HCT116 (cell line): ENCODE results near the gene LAMB2. TPM values are rescaled to one million over a fixed set of nuclear protein-coding genes. Genes with fewer than 3 reads are reported as not detected.

Experiments
- ATAC-seq: fragments of 200-7000 bp; cut with Tn5 transposase; 2 replicates; pipeline ENCODE4 v1.9.1; 2020; ENCODE audit warnings: mild to moderate bottlenecking, moderate library complexity
- BruUV-seq: library from RNA; stranded (reverse); fragments of 400-500 nt; replicated peaks from 2 replicates; lab custom pipeline; 2021; lab: Mats Ljungman, UMichigan
- CTCF ChIA-PET: fragments of 300-600 bp; sonication (Branson Sonifier 250); formaldehyde crosslinking; loops from one replicate; lab custom pipeline; 2021; ENCODE audit warnings: antibody characterized with exemption; lab: Charles Lee
- POLR2A ChIA-PET: fragments of 300-600, 350-600 bp; sonication (Branson Sonifier 250); formaldehyde crosslinking; loops from one replicate; lab custom pipeline; 2021; ENCODE audit warnings: antibody characterized with exemption; lab: Charles Lee
- RAD21 ChIA-PET, 2 experiments: fragments of 300-600 bp; sonication (Branson Sonifier 250); formaldehyde crosslinking; loops; one replicate each; lab custom pipeline; 2023; ENCODE audit warnings: low total read pairs in 2 of 2; ENCODE audit not compliant: uncharacterized antibody in 2 of 2, unreplicated experiment in 2 of 2, low non-redundant PET in 1 of 2; lab: Charles Lee
- DNase-seq: peaks from one replicate; pipeline ENCODE4 v3.0.0-alpha.2; 2010; ENCODE audit warnings: low read depth, low spot score
- H2AFZ ChIP-seq: fragments of 200-600 bp; shearing (Covaris generic), sonication (generic); 2 replicates; pipeline ENCODE4 v1.6.1; 2017; ENCODE audit warnings: low read depth, mixed run types, mixed read lengths, antibody characterized with exemption, low read length; ENCODE audit not compliant: poor library complexity, severe bottlenecking
- H3K27ac ChIP-seq: 2 replicates; pipeline ENCODE4 v1.5.1; 2012; ENCODE audit warnings: low read depth, low read length
- H3K27me3 ChIP-seq: fragments of 200-600 bp; sonication (generic); 2 replicates; pipeline ENCODE4 v1.6.1; 2016; ENCODE audit warnings: mixed run types, low read length, mixed read lengths; ENCODE audit not compliant: insufficient read depth
- H3K36me3 ChIP-seq, 2 experiments: fragments of 200-500 bp in 1 of 2; fragments of 200-600 bp in 1 of 2; sonication (Bioruptor generic) in 1 of 2; sonication (generic) in 1 of 2; 2 replicates each; pipeline versions ENCODE4 v1.5.1 to v1.6.1; 2014 to 2016; ENCODE audit warnings: low read length in 2 of 2, inconsistent platforms in 1 of 2, mixed read lengths in 1 of 2, mixed run types in 1 of 2; ENCODE audit not compliant: insufficient read depth in 2 of 2, control insufficient read depth in 1 of 2
- H3K4me1 ChIP-seq, 2 experiments: fragments of 200-600 bp in 1 of 2; sonication (generic) in 1 of 2; 2 replicates each; pipeline versions ENCODE4 v1.5.1 to v1.6.1; 2012 to 2017; ENCODE audit warnings: low read length in 2 of 2, inconsistent platforms in 1 of 2, mild to moderate bottlenecking in 1 of 2, mixed read lengths in 1 of 2, mixed run types in 1 of 2, moderate library complexity in 1 of 2; ENCODE audit not compliant: insufficient read depth in 2 of 2, control insufficient read depth in 1 of 2
- H3K4me2 ChIP-seq: fragments of 200-600 bp; sonication (generic); 2 replicates; pipeline ENCODE4 v1.6.1; 2017; ENCODE audit warnings: mixed run types, low read length, mixed read lengths
- H3K4me3 ChIP-seq, 2 experiments: fragments of 200-600 bp in 1 of 2; sonication (generic) in 1 of 2; replicated peaks in 1 of 2; 2 replicates each; pipeline ENCODE4 v1.5.1; 2011 to 2016; ENCODE audit warnings: low read length in 2 of 2, control low read depth in 1 of 2, low read depth in 1 of 2, mild to moderate bottlenecking in 1 of 2, mixed read lengths in 1 of 2, mixed run types in 1 of 2
- H3K79me2 ChIP-seq: fragments of 200-600 bp; sonication (generic); 2 replicates; pipeline ENCODE4 v1.6.1; 2017; ENCODE audit warnings: mild to moderate bottlenecking, mixed run types, low read length, moderate library complexity, mixed read lengths; ENCODE audit not compliant: insufficient read depth
- H3K9ac ChIP-seq: fragments of 200-600 bp; sonication (generic); 2 replicates; pipeline ENCODE4 v1.6.1; 2016; ENCODE audit warnings: low read length, mixed read lengths
- H3K9me2 ChIP-seq: fragments of 200-600 bp; sonication (generic), shearing (Covaris generic); 2 replicates; pipeline ENCODE4 v1.6.1; 2017; ENCODE audit warnings: mixed run types, mild to moderate bottlenecking, moderate library complexity; ENCODE audit not compliant: insufficient read depth
- H3K9me3 ChIP-seq, 2 experiments: fragments of 200-500 bp in 1 of 2; fragments of 200-600 bp in 1 of 2; sonication (Bioruptor generic) in 1 of 2; sonication (generic) in 1 of 2; 2 replicates each; pipeline ENCODE4 v1.6.1; 2014 to 2017; ENCODE audit warnings: low read length in 2 of 2, mixed read lengths in 2 of 2, inconsistent platforms in 1 of 2, low read depth in 1 of 2, mild to moderate bottlenecking in 1 of 2, mixed run types in 1 of 2, moderate library complexity in 1 of 2; ENCODE audit not compliant: control insufficient read depth in 1 of 2, insufficient read depth in 1 of 2
- H4K20me1 ChIP-seq: fragments of 200-600 bp; sonication (generic), shearing (Covaris generic); 2 replicates; pipeline ENCODE4 v1.6.1; 2017; ENCODE audit warnings: mixed run types, mild to moderate bottlenecking, moderate library complexity; ENCODE audit not compliant: insufficient read depth
- CBX3 ChIP-seq: IDR thresholded peaks from 2 replicates; pipeline ENCODE4 v1.6.1; 2012; ENCODE audit warnings: low read depth
- CEBPB ChIP-seq: IDR thresholded peaks from 2 replicates; pipeline ENCODE4 v1.6.1; 2012; ENCODE audit warnings: low read depth
- EGR1 ChIP-seq: IDR thresholded peaks from 2 replicates; pipeline ENCODE4 v1.6.1; 2012; ENCODE audit warnings: low read depth
- ELF1 ChIP-seq: IDR thresholded peaks from 2 replicates; pipeline ENCODE4 v1.6.1; 2012; ENCODE audit warnings: low read depth, borderline replicate concordance
- EZH2 ChIP-seq: fragments of 200-600 bp; sonication (generic); IDR thresholded peaks from 2 replicates; pipeline ENCODE4 v1.6.1; 2017; ENCODE audit warnings: antibody characterized with exemption, mixed run types
- EZH2phosphoT487 ChIP-seq: fragments of 200-600 bp; IDR thresholded peaks from 2 replicates; pipeline ENCODE4 v1.6.1; 2018; ENCODE audit warnings: antibody characterized with exemption, borderline replicate concordance
- JUND ChIP-seq: IDR thresholded peaks from 2 replicates; pipeline ENCODE4 v1.6.1; 2012
- POLR2AphosphoS5 ChIP-seq: IDR thresholded peaks from 2 replicates; pipeline ENCODE4 v1.6.1; 2011; ENCODE audit warnings: mild to moderate bottlenecking, low read depth, low read length, moderate library complexity
- SIN3A ChIP-seq: IDR thresholded peaks from 2 replicates; pipeline ENCODE4 v1.6.1; 2012; ENCODE audit warnings: low read depth
- SRF ChIP-seq: IDR thresholded peaks from 2 replicates; pipeline ENCODE4 v1.6.1; 2012; ENCODE audit warnings: low read depth
- TCF7L2 ChIP-seq: IDR thresholded peaks from 2 replicates; pipeline ENCODE4 v1.7.0; 2011; ENCODE audit warnings: borderline replicate concordance, inconsistent platforms; ENCODE audit not compliant: insufficient read depth, insufficient read length; ENCODE audit errors: extremely low read depth
- intact Hi-C: fragments of 100-400 bp; cut with micrococcal nuclease; formaldehyde crosslinking; loops from 2 replicates; pipeline ENCODE4 v1.10.0; 2022
- total RNA-seq: library from RNA; stranded (reverse); gene quantifications from one replicate; pipeline ENCODE4 v1.2.1, GENCODE V29; 2021; ENCODE audit not compliant: unreplicated experiment
- TF ChIP-seq, protein P1 (sequence below): IDR thresholded peaks from 2 replicates; pipeline ENCODE4 v1.6.1; 2012
- TF ChIP-seq, protein P2 (sequence below): IDR thresholded peaks from 2 replicates; pipeline ENCODE4 v1.6.1; 2012; ENCODE audit warnings: low read depth

The LAMB2 gene
- total RNA-seq, 1 experiment from 2014 or later = 213 TPM

DNA sequence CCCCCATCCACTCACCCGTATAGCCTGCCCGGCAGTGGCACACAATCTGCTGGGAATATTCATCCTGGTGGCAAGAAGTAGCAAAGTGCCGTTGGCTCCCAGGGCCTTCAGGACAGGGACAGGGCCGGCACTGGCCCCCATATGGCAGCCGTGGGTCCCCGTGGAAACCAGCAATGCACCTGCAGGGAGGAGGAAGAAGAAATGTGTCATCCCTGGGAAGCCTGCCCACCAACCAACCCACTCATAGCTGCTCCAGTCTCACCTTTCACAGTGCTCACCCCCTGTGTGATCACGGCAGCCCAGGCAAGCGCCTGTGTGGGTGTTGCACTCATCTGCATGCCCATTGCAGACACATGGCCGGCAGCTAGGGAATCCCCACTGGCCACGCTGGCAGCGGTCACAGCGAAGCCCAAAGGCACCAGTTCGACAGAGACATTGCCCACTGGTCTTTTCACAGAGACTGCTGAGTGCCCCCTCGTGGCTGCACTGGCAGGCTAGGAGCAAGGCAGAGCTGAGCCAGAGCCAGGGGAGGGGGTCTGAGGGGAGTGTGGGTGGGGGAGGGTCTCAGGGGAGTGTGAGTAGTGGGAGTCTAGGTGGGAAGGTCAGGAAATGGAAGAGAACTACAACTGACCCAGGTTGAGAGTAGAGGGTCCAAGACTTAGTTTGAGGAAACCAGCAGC lies 7.7 kb downstream of the LAMB2 start:
- Histone ChIP-seq H3K27ac (no peak overlapping the region), H3K9me2 (no peaks in the 10 kb centered on the region), H3K27me3 (no peaks in the 10 kb centered on the region), H3K9me3 (no peaks in the 10 kb centered on the region), H3K79me2 (peaks cover 4% of the 10 kb centered on the region), H2AFZ (no peak overlapping the region), H3K4me3 (no peak overlapping the region), H4K20me1 (no peaks in the 10 kb centered on the region), H3K4me2 (no peak overlapping the region), H3K4me1 (peaks cover 0 to 5% of the 10 kb centered on the region in 2 experiments; a peak in 1 of 4 replicates), H3K36me3 (peaks cover 6 to 8% of the 10 kb centered on the region in 2 experiments; a peak in 3 of 4 replicates), H3K9ac (no peak overlapping the region)
- ChIA-PET RAD21 (interaction anchor here in 1 of 2 experiments (0.6 kb wide), 1 partner anchor 9 kb away, joined by 3 read pairs; no protein-coding TSS in a partner anchor), CTCF (no interaction called here), POLR2A (no interaction called here)
- intact Hi-C loops = no loop called here
- BruUV-seq = no TSS peak
- no peak for ATAC-seq
- DNase-seq = no peak
- no peak for TF ChIP-seq SIN3A
- TF ChIP-seq TCF7L2 = no peak
- TF ChIP-seq CEBPB = no peak
- TF ChIP-seq, protein P1, sequence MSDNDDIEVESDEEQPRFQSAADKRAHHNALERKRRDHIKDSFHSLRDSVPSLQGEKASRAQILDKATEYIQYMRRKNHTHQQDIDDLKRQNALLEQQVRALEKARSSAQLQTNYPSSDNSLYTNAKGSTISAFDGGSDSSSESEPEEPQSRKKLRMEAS = no peak
- no peak for TF ChIP-seq JUND
- no peak for TF ChIP-seq CBX3
- TF ChIP-seq EGR1 = no peak
- TF ChIP-seq POLR2AphosphoS5 = no peak
- no peak for TF ChIP-seq EZH2phosphoT487
- no peak for TF ChIP-seq SRF
- no peak for TF ChIP-seq EZH2
- TF ChIP-seq ELF1 = no peak
- TF ChIP-seq, protein P2, sequence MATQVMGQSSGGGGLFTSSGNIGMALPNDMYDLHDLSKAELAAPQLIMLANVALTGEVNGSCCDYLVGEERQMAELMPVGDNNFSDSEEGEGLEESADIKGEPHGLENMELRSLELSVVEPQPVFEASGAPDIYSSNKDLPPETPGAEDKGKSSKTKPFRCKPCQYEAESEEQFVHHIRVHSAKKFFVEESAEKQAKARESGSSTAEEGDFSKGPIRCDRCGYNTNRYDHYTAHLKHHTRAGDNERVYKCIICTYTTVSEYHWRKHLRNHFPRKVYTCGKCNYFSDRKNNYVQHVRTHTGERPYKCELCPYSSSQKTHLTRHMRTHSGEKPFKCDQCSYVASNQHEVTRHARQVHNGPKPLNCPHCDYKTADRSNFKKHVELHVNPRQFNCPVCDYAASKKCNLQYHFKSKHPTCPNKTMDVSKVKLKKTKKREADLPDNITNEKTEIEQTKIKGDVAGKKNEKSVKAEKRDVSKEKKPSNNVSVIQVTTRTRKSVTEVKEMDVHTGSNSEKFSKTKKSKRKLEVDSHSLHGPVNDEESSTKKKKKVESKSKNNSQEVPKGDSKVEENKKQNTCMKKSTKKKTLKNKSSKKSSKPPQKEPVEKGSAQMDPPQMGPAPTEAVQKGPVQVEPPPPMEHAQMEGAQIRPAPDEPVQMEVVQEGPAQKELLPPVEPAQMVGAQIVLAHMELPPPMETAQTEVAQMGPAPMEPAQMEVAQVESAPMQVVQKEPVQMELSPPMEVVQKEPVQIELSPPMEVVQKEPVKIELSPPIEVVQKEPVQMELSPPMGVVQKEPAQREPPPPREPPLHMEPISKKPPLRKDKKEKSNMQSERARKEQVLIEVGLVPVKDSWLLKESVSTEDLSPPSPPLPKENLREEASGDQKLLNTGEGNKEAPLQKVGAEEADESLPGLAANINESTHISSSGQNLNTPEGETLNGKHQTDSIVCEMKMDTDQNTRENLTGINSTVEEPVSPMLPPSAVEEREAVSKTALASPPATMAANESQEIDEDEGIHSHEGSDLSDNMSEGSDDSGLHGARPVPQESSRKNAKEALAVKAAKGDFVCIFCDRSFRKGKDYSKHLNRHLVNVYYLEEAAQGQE = no peak
